ENCODE results near the gene SOWAHC. TPM values are rescaled to one million over a fixed set of nuclear protein-coding genes. Genes with fewer than 3 reads are reported as not detected.
A peak's percentile ranks its signal among the peaks of the same experiment; 100 is the strongest.

The SOWAHC gene
- total and polyA plus RNA-seq, 2 of the 13 experiments (the other 11 are each of a cell fraction or from before 2014, with no cell fraction given), result 21.2 to 22.5 TPM

- TF ChIP-seq ATRX (CRISPR knock-in tag; IDR thresholded peaks at IDR 0.05; ENCODE audit: borderline replicate concordance), result no peak
- TF ChIP-seq ZNF652 (CRISPR knock-in tag; IDR thresholded peaks at IDR 0.05; ENCODE audit: borderline replicate concordance, low read depth), result no peak
- TF ChIP-seq ZNF274 (CRISPR knock-in tag; IDR thresholded peaks at IDR 0.05), result no peak
- TF ChIP-seq, protein P1, sequence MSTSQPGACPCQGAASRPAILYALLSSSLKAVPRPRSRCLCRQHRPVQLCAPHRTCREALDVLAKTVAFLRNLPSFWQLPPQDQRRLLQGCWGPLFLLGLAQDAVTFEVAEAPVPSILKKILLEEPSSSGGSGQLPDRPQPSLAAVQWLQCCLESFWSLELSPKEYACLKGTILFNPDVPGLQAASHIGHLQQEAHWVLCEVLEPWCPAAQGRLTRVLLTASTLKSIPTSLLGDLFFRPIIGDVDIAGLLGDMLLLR (CRISPR knock-in tag; IDR thresholded peaks at IDR 0.05), result no peak
- TF ChIP-seq MEF2D (CRISPR knock-in tag; IDR thresholded peaks at IDR 0.05), result peak; percentile 72; the same call in 1 of the 2 replicates
- TF ChIP-seq NR2F2 (IDR thresholded peaks at IDR 0.05; ENCODE audit: borderline replicate concordance, low read depth), result no peak
- TF ChIP-seq RNF219 (CRISPR knock-in tag; IDR thresholded peaks at IDR 0.05), result no peak
- no peak for TF ChIP-seq SRF (IDR thresholded peaks at IDR 0.05; ENCODE audit: low read depth, low read length)
- TF ChIP-seq PLSCR1 (CRISPR knock-in tag; IDR thresholded peaks at IDR 0.05; ENCODE audit: borderline replicate concordance), result no peak
- no peak for TF ChIP-seq HMGA1 (CRISPR knock-in tag; conservative IDR thresholded peaks at IDR 0.05)
- no peak for TF ChIP-seq ZNF543 (CRISPR knock-in tag; IDR thresholded peaks at IDR 0.05)
- no peak for TF ChIP-seq NR1H2 (CRISPR knock-in tag; IDR thresholded peaks at IDR 0.05; ENCODE audit: borderline replicate concordance, low read depth)
- no peak for TF ChIP-seq RFX5 (IDR thresholded peaks at IDR 0.05; ENCODE audit: low read depth, low read length)
- peak; percentile 66; the same call in 1 of the 2 replicates for TF ChIP-seq ZNF772 (CRISPR knock-in tag; IDR thresholded peaks at IDR 0.05)
- no peak for TF ChIP-seq MIXL1 (CRISPR knock-in tag; IDR thresholded peaks at IDR 0.05)
- no peak for TF ChIP-seq EED (CRISPR knock-in tag; IDR thresholded peaks at IDR 0.05)
- TF ChIP-seq ZNF563 (CRISPR knock-in tag; IDR thresholded peaks at IDR 0.05), result no peak
- TF ChIP-seq KDM4B (CRISPR knock-in tag; IDR thresholded peaks at IDR 0.05), result no peak
- TF ChIP-seq PAF1 (CRISPR knock-in tag; IDR thresholded peaks at IDR 0.05), result no peak
- no peak for TF ChIP-seq NFE2L2 (IDR thresholded peaks at IDR 0.05; ENCODE audit: low read length)
- peak; percentile 74 for TF ChIP-seq ZNF331 (CRISPR knock-in tag; IDR thresholded peaks at IDR 0.05)
- no peak for TF ChIP-seq HHEX (CRISPR knock-in tag; IDR thresholded peaks at IDR 0.05)
- no peak for TF ChIP-seq TBP (CRISPR knock-in tag; IDR thresholded peaks at IDR 0.05)
- no peak for TF ChIP-seq SIN3B (IDR thresholded peaks at IDR 0.05; ENCODE audit: low read length)
- TF ChIP-seq ZMYM2 (CRISPR knock-in tag; IDR thresholded peaks at IDR 0.05), result peak; percentile 92
- TF ChIP-seq, protein P2, sequence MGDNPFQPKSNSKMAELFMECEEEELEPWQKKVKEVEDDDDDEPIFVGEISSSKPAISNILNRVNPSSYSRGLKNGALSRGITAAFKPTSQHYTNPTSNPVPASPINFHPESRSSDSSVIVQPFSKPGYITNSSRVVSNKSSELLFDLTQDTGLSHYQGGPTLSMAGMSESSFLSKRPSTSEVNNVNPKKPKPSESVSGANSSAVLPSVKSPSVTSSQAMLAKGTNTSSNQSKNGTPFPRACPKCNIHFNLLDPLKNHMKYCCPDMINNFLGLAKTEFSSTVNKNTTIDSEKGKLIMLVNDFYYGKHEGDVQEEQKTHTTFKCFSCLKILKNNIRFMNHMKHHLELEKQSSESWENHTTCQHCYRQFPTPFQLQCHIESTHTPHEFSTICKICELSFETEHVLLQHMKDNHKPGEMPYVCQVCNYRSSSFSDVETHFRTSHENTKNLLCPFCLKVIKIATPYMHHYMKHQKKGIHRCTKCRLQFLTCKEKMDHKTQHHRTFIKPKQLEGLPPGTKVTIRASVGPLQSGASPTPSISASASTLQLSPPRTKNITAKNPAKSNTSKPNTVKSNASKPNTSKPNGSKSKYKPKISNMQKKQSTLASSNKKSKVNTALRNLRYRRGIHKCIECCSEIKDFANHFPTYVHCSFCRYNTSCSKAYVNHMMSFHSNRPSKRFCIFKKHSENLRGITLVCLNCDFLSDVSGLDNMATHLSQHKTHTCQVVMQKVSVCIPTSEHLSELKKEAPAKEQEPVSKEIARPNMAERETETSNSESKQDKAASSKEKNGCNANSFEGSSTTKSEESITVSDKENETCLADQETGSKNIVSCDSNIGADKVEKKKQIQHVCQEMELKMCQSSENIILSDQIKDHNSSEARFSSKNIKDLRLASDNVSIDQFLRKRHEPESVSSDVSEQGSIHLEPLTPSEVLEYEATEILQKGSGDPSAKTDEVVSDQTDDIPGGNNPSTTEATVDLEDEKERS (CRISPR knock-in tag; IDR thresholded peaks at IDR 0.05), result 0 out of 2 replicates have a peak, but pooled peaks have one; percentile 69
These were observed 16.6 kb downstream of the SOWAHC start (continued) for GRCh38 chr2:109630441-109631430.
